GM23338 (cell line): ENCODE data around the gene RPL10. TPM values are rescaled to one million over a fixed set of nuclear protein-coding genes. Genes with fewer than 3 reads are reported as not detected.

Experiments
- ATAC-seq: fragments of 200-7000 bp; cut with Tn5 transposase; 3 replicates; pipeline ENCODE4 v1.9.1; 2020
- DNase-seq: peaks from one replicate; pipeline ENCODE4 v3.0.0-alpha.2; 2015; ENCODE audit warnings: low spot score
- H2AFZ ChIP-seq: fragments of 200-600 bp; sonication (generic); 2 replicates; pipeline ENCODE4 v1.8.0; 2016; ENCODE audit warnings: antibody characterized with exemption, mild to moderate bottlenecking, moderate library complexity
- H3F3A ChIP-seq: fragments of 200-600 bp; sonication (generic); replicated peaks from 2 replicates; pipeline ENCODE4 v1.8.0; 2017; ENCODE audit warnings: antibody characterized with exemption, mixed run types, low read depth
- H3K27ac ChIP-seq: fragments of 200-600 bp; sonication (generic); 2 replicates; pipeline ENCODE4 v1.6.1; 2016; ENCODE audit warnings: low read depth
- H3K27me3 ChIP-seq: fragments of 200-600 bp; sonication (generic); 2 replicates; pipeline ENCODE4 v1.8.0; 2016; ENCODE audit warnings: mild to moderate bottlenecking, mixed run types, moderate library complexity; ENCODE audit not compliant: insufficient read depth
- H3K36me3 ChIP-seq: fragments of 200-600 bp; sonication (generic); 2 replicates; pipeline ENCODE4 v1.8.0; 2016; ENCODE audit warnings: mild to moderate bottlenecking; ENCODE audit not compliant: insufficient read depth
- H3K4me1 ChIP-seq: fragments of 200-600 bp; sonication (generic); 2 replicates; pipeline ENCODE4 v1.8.0; 2016; ENCODE audit warnings: mild to moderate bottlenecking, moderate library complexity; ENCODE audit not compliant: insufficient read depth
- H3K4me2 ChIP-seq: fragments of 200-600 bp; sonication (generic); 2 replicates; pipeline ENCODE4 v1.7.1; 2017; ENCODE audit warnings: mixed run types
- H3K4me3 ChIP-seq: fragments of 200-600 bp; sonication (generic); 2 replicates; pipeline ENCODE4 v1.6.1; 2016; ENCODE audit warnings: mixed run types
- H3K79me2 ChIP-seq: fragments of 200-600 bp; sonication (generic); replicated peaks from 2 replicates; pipeline ENCODE4 v1.8.0; 2017; ENCODE audit warnings: mild to moderate bottlenecking; ENCODE audit not compliant: insufficient read depth
- H3K9me2 ChIP-seq: fragments of 200-600 bp; sonication (generic); 2 replicates; pipeline ENCODE4 v1.8.0; 2017; ENCODE audit not compliant: insufficient read depth
- H4K20me1 ChIP-seq: fragments of 200-600 bp; sonication (generic); replicated peaks from 2 replicates; pipeline ENCODE4 v1.8.0; 2017; ENCODE audit warnings: mild to moderate bottlenecking; ENCODE audit not compliant: insufficient read depth
- H3K27ac Mint-ChIP-seq: 2 replicates; pipeline ENCODE4 v1.8.0; 2020; ENCODE audit warnings: inconsistent platforms, mild to moderate bottlenecking, moderate library complexity, mixed read lengths
- H3K27me3 Mint-ChIP-seq: 3 replicates; pipeline ENCODE4 v1.8.0; 2022; ENCODE audit warnings: low read depth, mild to moderate bottlenecking, moderate library complexity, mixed read lengths, inconsistent platforms; ENCODE audit not compliant: insufficient read depth, poor library complexity
- H3K36me3 Mint-ChIP-seq: 3 replicates; pipeline ENCODE4 v1.8.0; 2021; ENCODE audit warnings: low read depth, mild to moderate bottlenecking, inconsistent platforms, moderate library complexity, mixed read lengths
- H3K4me1 Mint-ChIP-seq: 3 replicates; pipeline ENCODE4 v1.8.0; 2020; ENCODE audit warnings: mild to moderate bottlenecking, inconsistent platforms, mixed read lengths
- H3K4me3 Mint-ChIP-seq: 3 replicates; pipeline ENCODE4 v1.8.0; 2021; ENCODE audit warnings: moderate library complexity, mild to moderate bottlenecking, inconsistent platforms, mixed read lengths
- H3K9me3 Mint-ChIP-seq: 3 replicates; pipeline ENCODE4 v1.8.0; 2020; ENCODE audit warnings: moderate library complexity, mild to moderate bottlenecking, inconsistent platforms, mixed read lengths
- CREB1 ChIP-seq: fragments of 250-450 bp; sonication (Bioruptor Pico); IDR thresholded peaks from 2 replicates; pipeline ENCODE4 v1.5.0; 2020; ENCODE audit warnings: low read depth, mild to moderate bottlenecking, moderate library complexity
- CTCF ChIP-seq, 2 experiments: fragments of 200-600 bp in 1 of 2; sonication (generic) in 1 of 2; conservative IDR thresholded peaks; 2 replicates each; pipeline versions ENCODE4 v1.5.1 to v1.6.1; 2016 to 2017; ENCODE audit warnings: antibody characterized with exemption in 2 of 2, low read depth in 2 of 2, mild to moderate bottlenecking in 2 of 2, moderate library complexity in 1 of 2
- ETS1 ChIP-seq: IDR thresholded peaks from 2 replicates; pipeline ENCODE4 v1.6.1; 2016; ENCODE audit warnings: antibody characterized with exemption
- EZH2 ChIP-seq: fragments of 200-600 bp; sonication (generic); IDR thresholded peaks from one replicate; pipeline ENCODE4 v1.8.0; 2017; ENCODE audit warnings: antibody characterized with exemption, mild to moderate bottlenecking, low read depth; ENCODE audit not compliant: unreplicated experiment
- JUNB ChIP-seq: IDR thresholded peaks from one replicate; pipeline ENCODE4 v1.6.1; 2016; ENCODE audit warnings: antibody characterized with exemption; ENCODE audit not compliant: unreplicated experiment
- POLR2AphosphoS5 ChIP-seq: IDR thresholded peaks from 2 replicates; pipeline ENCODE4 v1.6.1; 2016; ENCODE audit warnings: antibody characterized with exemption, low read depth
- STAT1 ChIP-seq: IDR thresholded peaks from one replicate; pipeline ENCODE4 v1.6.1; 2016; ENCODE audit warnings: antibody characterized with exemption; ENCODE audit not compliant: unreplicated experiment
- ZNF331 ChIP-seq: fragments of 250-450 bp; sonication (Bioruptor Pico); IDR thresholded peaks from 2 replicates; pipeline ENCODE4 v1.5.0; 2020; ENCODE audit warnings: low read depth, mild to moderate bottlenecking, moderate library complexity
- ZNF462 ChIP-seq: fragments of 250-450 bp; sonication (Bioruptor Pico); IDR thresholded peaks from 2 replicates; pipeline ENCODE4 v1.5.0; 2020; ENCODE audit warnings: mild to moderate bottlenecking, moderate library complexity
- polyA plus RNA-seq: library from polyadenylated mRNA; unstranded; fragments of >200 nt; fragmentation: Nextera tagmentation; extraction: Ambion mirVana; gene quantifications from 2 replicates; pipeline ENCODE4 v1.2.1, GENCODE V29; 2016
- total RNA-seq: library from RNA; depleted of rRNA; stranded (reverse); fragments of >200 nt; shearing (Covaris generic); gene quantifications from 2 replicates; pipeline ENCODE4 v1.2.3, GENCODE V29; 2014

RPL10 gene
- total and polyA plus RNA-seq, 2 experiments from 2014 or later, result 1,696 to 4,929 TPM

- TF ChIP-seq ZNF462 (CRISPR knock-in tag) (no peak), ETS1 (no peak), CREB1 (no peak), EZH2 (no peak), ZNF331 (CRISPR knock-in tag) (no peak), POLR2AphosphoS5 (no peak), STAT1 (no peak)
Observed at GRCh38 chrX:154375156-154375504, 23.0 kb upstream of the RPL10 start (continued).

GRCh38 chrX:154376774-154377173 lies 21.4 kb upstream of the RPL10 start:
- H3K36me3 Mint-ChIP-seq, result peaks cover 13% of the 10 kb centered on the region
- DNase-seq (no peak), ATAC-seq (no peak)
- peaks cover 11% of the 10 kb centered on the region for H3K79me2 ChIP-seq
- no peak overlapping the region for H3K4me3 Mint-ChIP-seq
- no peaks in the 10 kb centered on the region for H4K20me1 ChIP-seq
- H2AFZ ChIP-seq, result no peak overlapping the region
- peaks cover 14% of the 10 kb centered on the region for H3K27me3 Mint-ChIP-seq
- H3K9me3 Mint-ChIP-seq, result no peaks in the 10 kb centered on the region
- no peak overlapping the region for H3K27ac ChIP-seq
- no peaks in the 10 kb centered on the region for H3K36me3 ChIP-seq
- no peak overlapping the region for H3K4me2 ChIP-seq
- peaks cover 16% of the 10 kb centered on the region; the same call in 2 of the 3 replicates for H3K4me1 Mint-ChIP-seq
- no peak overlapping the region for H3K27ac Mint-ChIP-seq
- H3F3A ChIP-seq, result 0 out of 2 replicates have a peak, but pooled peaks cover 3% of the 10 kb centered on the region
- no peaks in the 10 kb centered on the region for H3K9me2 ChIP-seq
- H3K27me3 ChIP-seq, result no peaks in the 10 kb centered on the region
- no peak overlapping the region for H3K4me3 ChIP-seq
- peaks cover 7% of the 10 kb centered on the region; the same call in 1 of the 2 replicates for H3K4me1 ChIP-seq
- TF ChIP-seq POLR2AphosphoS5 (no peak), CTCF (conservative IDR thresholded peaks at IDR 0.05; ENCODE audit: low read depth in 2 of 2) (no peak), STAT1 (no peak), JUNB (no peak)
